ENCODE measurements around the gene RPUSD1. TPM values are rescaled to one million over a fixed set of nuclear protein-coding genes. Genes with fewer than 3 reads are reported as not detected.

Gene RPUSD1
- total RNA-seq, 1 experiment from 2014 or later = 24.9 TPM

DNA sequence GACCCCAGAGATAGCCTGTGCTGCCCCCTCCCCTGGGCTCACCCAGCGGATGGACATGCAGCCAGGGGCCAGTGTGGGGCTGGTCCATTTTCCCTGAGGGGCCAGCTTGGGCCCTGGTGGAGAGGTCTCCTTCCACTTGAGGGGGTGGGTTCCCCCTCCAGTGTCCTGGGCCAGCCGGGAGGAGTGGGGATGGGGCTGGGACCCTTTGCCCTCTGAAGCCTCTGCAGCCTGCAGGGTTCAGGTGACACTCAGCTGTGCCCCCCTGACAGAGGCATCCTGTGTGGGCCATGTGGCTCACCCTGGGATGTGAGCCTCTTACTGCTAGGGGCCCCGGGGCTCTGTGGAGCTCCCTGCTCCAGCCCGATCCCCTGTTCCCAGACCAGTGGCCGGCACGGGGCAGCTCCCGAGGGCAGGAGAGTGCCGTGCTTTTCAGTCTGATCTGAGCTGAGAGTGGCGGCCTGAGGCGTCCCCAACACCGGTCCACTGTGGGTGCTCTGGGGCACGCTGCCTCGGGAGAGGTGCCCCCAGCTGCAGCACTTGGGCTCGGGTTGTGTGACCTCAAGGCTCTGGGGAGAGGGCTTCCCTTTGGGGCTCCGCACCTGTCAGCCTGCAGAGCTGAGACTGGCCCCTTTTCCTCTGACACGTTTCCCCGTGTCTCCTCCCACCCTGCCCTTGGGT is 12.8 kb upstream of the RPUSD1 start:
- TF ChIP-seq, protein P1, sequence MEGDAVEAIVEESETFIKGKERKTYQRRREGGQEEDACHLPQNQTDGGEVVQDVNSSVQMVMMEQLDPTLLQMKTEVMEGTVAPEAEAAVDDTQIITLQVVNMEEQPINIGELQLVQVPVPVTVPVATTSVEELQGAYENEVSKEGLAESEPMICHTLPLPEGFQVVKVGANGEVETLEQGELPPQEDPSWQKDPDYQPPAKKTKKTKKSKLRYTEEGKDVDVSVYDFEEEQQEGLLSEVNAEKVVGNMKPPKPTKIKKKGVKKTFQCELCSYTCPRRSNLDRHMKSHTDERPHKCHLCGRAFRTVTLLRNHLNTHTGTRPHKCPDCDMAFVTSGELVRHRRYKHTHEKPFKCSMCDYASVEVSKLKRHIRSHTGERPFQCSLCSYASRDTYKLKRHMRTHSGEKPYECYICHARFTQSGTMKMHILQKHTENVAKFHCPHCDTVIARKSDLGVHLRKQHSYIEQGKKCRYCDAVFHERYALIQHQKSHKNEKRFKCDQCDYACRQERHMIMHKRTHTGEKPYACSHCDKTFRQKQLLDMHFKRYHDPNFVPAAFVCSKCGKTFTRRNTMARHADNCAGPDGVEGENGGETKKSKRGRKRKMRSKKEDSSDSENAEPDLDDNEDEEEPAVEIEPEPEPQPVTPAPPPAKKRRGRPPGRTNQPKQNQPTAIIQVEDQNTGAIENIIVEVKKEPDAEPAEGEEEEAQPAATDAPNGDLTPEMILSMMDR (IDR thresholded peaks at IDR 0.05; ENCODE audit: unreplicated experiment) = no peak
- Mint-ChIP-seq H3K27me3 (ENCODE audit: insufficient read depth, unreplicated experiment) (no peaks in the 10 kb centered on the region), H3K36me3 (ENCODE audit: insufficient read depth, unreplicated experiment) (peaks cover under 1% of the 10 kb centered on the region), H3K27ac (ENCODE audit: low read depth, unreplicated experiment) (no peak overlapping the region), H3K9me3 (ENCODE audit: unreplicated experiment) (no peaks in the 10 kb centered on the region), H3K4me1 (ENCODE audit: insufficient read depth, unreplicated experiment) (peaks cover under 1% of the 10 kb centered on the region), H3K4me3 (ENCODE audit: unreplicated experiment) (no peak overlapping the region)
- intact Hi-C loops (cut with micrococcal nuclease) = no loop called here
- ChIA-PET CTCF (interaction anchor here (0.6 kb wide), 1 partner anchor 16 kb away, joined by 3 read pairs; no protein-coding TSS in a partner anchor), POLR2A (interaction anchor here (1.0 kb wide), 1 partner anchor 18 kb away, joined by 3 read pairs; no protein-coding TSS in a partner anchor)
- no peak for DNase-seq (ENCODE audit: unreplicated experiment)
- no TSS peak for BruUV-seq (replicated peaks)

DNA sequence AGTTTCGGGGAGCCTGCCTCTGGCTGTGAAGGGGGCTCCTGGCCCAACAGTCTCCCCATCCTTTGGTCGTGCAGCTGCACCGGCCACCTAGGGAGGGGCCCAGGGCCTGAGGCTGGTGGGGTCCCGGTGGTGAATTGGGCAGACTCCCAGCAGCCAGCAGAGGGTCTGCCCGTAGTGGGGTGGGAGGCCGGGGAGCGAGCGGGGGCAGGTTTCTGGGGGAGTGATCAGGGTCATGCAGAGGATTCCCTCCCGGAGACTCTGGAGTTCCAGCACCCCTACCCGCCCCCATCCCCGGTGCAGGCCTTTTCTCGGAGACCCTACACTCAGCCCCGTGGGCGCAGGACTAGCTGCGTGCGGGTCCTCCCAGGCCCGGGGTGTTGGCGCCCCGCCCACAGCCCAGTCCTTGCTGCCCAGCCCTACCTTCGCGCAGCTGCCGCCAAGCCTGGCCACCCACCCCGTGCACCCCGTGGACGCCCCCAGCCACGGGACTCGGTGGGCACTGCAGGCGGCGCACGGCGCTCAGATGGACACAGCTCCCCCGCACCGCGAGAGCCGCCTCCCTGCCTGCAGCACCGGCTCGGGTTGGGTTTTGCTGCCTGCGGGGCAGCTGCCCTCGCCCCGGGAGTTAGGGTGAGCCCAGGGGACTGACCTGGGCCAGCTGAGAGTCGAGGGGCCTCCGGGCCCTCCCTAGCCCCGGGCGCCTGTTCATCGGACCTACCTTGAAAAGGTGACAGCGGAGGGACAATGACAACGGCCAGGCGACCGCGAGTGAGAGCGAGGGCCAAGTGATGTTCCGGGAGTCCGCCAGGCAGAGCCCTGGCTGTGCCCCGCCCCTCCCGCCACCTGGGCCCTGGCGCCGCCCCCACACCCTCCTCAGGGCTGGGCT is 12.0 kb upstream of the RPUSD1 start, which contains the start of gene GNG13:
Gene GNG13 (minus strand): TSS at position 787 of the 886 bp plus-strand sequence. CDS start 1,657 bp downstream, outside the sequence.
- POLR2A ChIA-PET = no interaction called here
- no TSS peak for BruUV-seq (replicated peaks)

DNA sequence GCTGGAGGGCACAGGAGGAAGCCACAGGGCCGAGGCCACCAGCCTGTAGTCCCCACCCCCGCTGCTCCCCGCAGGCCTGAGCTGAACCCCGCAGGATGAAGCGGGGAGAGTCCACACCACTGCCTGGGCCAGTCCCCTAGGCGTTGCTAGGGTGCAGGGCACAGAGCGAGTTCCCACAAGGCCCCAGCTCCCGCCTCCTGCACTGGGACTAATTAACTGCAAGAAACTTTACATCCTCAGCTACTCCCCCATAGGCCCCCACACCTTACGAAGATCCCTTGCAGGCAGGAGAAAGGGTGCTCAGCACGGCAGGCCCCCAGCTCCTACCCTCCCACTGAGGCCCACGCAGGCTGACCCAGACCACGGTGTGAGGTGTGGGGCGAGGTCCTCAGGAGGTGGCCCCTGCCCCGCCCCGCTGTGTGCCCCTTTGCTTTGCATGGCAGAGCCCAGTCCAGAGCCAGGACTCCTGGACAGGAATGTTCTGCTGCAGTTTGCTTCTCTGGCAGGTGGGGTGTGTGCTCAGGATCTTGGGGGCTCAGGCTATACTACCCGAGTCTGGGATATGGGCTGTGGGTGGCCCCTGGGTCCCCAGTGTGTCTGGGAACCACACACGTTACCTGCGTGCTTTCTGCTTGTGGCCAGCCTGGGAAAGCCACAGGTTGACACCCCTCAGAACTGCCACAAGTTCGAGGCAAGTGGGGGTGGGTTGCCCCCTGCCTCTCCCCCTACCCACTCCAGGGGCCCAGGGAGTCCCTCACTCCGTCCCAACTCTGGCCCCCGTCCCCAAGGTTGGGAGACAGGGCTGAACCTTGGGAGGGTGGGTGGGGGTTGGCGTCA is 11.1 kb upstream of the RPUSD1 start:
- TF ChIP-seq, protein P1 (IDR thresholded peaks at IDR 0.05; ENCODE audit: unreplicated experiment) = no peak
- H3K4me1 Mint-ChIP-seq (ENCODE audit: insufficient read depth, unreplicated experiment) = peaks cover 5% of the 10 kb centered on the region
- H3K27ac Mint-ChIP-seq (ENCODE audit: low read depth, unreplicated experiment) = no peak overlapping the region
- no peaks in the 10 kb centered on the region for H3K36me3 Mint-ChIP-seq (ENCODE audit: insufficient read depth, unreplicated experiment)
- BruUV-seq (replicated peaks) = no TSS peak
- intact Hi-C loops (cut with micrococcal nuclease) = no loop called here
- no peak for DNase-seq (ENCODE audit: unreplicated experiment)
- H3K9me3 Mint-ChIP-seq (ENCODE audit: unreplicated experiment) = no peaks in the 10 kb centered on the region
- POLR2A ChIA-PET = no interaction called here
- no peak overlapping the region for H3K4me3 Mint-ChIP-seq (ENCODE audit: unreplicated experiment)
- CTCF ChIA-PET = no interaction called here
- no peaks in the 10 kb centered on the region for H3K27me3 Mint-ChIP-seq (ENCODE audit: insufficient read depth, unreplicated experiment)

More for the DNA sequence above, 12.0 kb upstream of the RPUSD1 start, which contains the start of gene GNG13:
- Mint-ChIP-seq H3K9me3 (ENCODE audit: unreplicated experiment) (no peaks in the 10 kb centered on the region), H3K36me3 (ENCODE audit: insufficient read depth, unreplicated experiment) (no peaks in the 10 kb centered on the region), H3K4me3 (ENCODE audit: unreplicated experiment) (no peak within 1 kb of the TSS), H3K27ac (ENCODE audit: low read depth, unreplicated experiment) (no peak within 1 kb of the TSS), H3K27me3 (ENCODE audit: insufficient read depth, unreplicated experiment) (no peaks in the 10 kb centered on the region), H3K4me1 (ENCODE audit: insufficient read depth, unreplicated experiment) (peaks cover 5% of the 10 kb centered on the region)
- no peak for DNase-seq (ENCODE audit: unreplicated experiment)
- intact Hi-C loops (cut with micrococcal nuclease) = no loop called here
- TF ChIP-seq, protein P1 (IDR thresholded peaks at IDR 0.05; ENCODE audit: unreplicated experiment) = no peak
- CTCF ChIA-PET = no interaction called here

Data from MCF 10A (cell line).